Measurements from ENCODE around the gene EBF3.

DNA sequence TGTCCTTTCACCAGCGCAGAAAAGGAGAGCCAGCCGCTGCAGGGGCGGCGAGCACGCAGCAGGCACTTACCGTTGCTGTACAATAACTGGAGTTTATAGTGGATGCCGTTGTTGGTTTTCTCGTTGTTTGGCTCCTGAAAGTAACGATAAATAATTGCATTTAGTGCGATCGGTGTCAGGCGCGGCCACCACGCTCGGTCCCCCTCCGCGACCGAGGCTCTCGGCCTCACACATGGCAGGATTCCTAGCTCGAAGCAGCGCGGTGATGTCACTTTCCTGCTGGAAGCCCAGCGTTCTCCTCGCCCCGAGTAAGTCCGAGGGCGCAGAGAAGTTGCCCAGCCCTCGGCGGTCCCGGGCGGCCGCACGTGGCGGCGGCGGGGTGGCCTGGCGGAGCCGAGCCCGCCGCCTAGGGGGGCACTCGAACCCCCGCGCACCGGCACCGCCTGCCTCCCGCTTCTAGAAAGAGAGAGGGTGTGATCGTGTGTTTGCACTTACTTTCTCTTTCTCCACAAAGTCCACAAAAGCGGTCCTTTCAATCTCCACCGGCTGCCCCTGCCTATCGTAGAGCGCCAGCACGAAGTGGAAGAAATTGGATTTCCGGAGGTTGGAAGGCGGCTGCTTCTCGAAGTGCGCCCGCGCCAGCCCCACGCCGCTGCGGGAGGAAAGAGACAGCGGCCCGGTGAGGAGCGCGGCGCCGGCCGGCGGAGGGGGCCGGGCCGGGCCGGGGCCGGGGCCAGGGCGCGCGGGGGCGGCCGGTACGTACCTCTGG, 1.0 kb downstream of the EBF3 start:
- TF ChIP-seq POLR2A (IDR thresholded peaks at IDR 0.05): no peak
- TF ChIP-seq, protein P1, sequence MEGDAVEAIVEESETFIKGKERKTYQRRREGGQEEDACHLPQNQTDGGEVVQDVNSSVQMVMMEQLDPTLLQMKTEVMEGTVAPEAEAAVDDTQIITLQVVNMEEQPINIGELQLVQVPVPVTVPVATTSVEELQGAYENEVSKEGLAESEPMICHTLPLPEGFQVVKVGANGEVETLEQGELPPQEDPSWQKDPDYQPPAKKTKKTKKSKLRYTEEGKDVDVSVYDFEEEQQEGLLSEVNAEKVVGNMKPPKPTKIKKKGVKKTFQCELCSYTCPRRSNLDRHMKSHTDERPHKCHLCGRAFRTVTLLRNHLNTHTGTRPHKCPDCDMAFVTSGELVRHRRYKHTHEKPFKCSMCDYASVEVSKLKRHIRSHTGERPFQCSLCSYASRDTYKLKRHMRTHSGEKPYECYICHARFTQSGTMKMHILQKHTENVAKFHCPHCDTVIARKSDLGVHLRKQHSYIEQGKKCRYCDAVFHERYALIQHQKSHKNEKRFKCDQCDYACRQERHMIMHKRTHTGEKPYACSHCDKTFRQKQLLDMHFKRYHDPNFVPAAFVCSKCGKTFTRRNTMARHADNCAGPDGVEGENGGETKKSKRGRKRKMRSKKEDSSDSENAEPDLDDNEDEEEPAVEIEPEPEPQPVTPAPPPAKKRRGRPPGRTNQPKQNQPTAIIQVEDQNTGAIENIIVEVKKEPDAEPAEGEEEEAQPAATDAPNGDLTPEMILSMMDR (IDR thresholded peaks at IDR 0.05): no peak
